Mesenchymal stem cell (in vitro differentiated cells and primary cell): ENCODE data around the gene SDK2.

Experiments used
- DNase-seq: peaks from one replicate; pipeline ENCODE4 v3.0.0-alpha.2; 2013
- H2AFZ ChIP-seq: one replicate; pipeline ENCODE4 v1.6.1; 2013; ENCODE audit warnings: low read depth, mild to moderate bottlenecking, control low read depth, inconsistent platforms, low read length, moderate library complexity
- H2AK5ac ChIP-seq: 2 replicates; pipeline ENCODE4 v1.6.1; 2013; ENCODE audit warnings: low read length, moderate library complexity, mild to moderate bottlenecking, inconsistent platforms; ENCODE audit not compliant: severe bottlenecking
- H2BK120ac ChIP-seq: one replicate; pipeline ENCODE4 v1.6.1; 2013; ENCODE audit warnings: low read depth, mild to moderate bottlenecking, inconsistent platforms, low read length, moderate library complexity
- H2BK12ac ChIP-seq, 2 experiments: one replicate each; pipeline ENCODE4 v1.6.1; 2013; ENCODE audit warnings: inconsistent platforms in 2 of 2, low read length in 2 of 2, mild to moderate bottlenecking in 2 of 2, moderate library complexity in 2 of 2, control low read depth in 1 of 2
- H2BK15ac ChIP-seq: one replicate; pipeline ENCODE4 v1.6.1; 2013; ENCODE audit warnings: mild to moderate bottlenecking, low read depth, inconsistent platforms; ENCODE audit not compliant: poor library complexity, severe bottlenecking
- H2BK5ac ChIP-seq: 2 replicates; pipeline ENCODE4 v1.6.1; 2013; ENCODE audit warnings: low read depth, mild to moderate bottlenecking, low read length, control low read depth, inconsistent platforms; ENCODE audit not compliant: poor library complexity, severe bottlenecking
- H3K14ac ChIP-seq, 2 experiments: one replicate each; pipeline ENCODE4 v1.6.1; 2013; ENCODE audit warnings: inconsistent platforms in 2 of 2, low read length in 2 of 2, control low read depth in 1 of 2, mild to moderate bottlenecking in 1 of 2, moderate library complexity in 1 of 2
- H3K18ac ChIP-seq, 2 experiments: one replicate each; pipeline ENCODE4 v1.6.1; 2013; ENCODE audit warnings: inconsistent platforms in 2 of 2, low read length in 2 of 2, control low read depth in 1 of 2, low read depth in 1 of 2, mild to moderate bottlenecking in 1 of 2
- H3K23ac ChIP-seq, 2 experiments: one replicate each; pipeline ENCODE4 v1.6.1; 2013; ENCODE audit warnings: inconsistent platforms in 2 of 2, low read length in 2 of 2, mild to moderate bottlenecking in 2 of 2, moderate library complexity in 2 of 2, control low read depth in 1 of 2
- H3K27ac ChIP-seq: 2 replicates; pipeline ENCODE4 v1.5.1; 2013; ENCODE audit warnings: mild to moderate bottlenecking, moderate library complexity, low read length, control low read depth, inconsistent platforms; ENCODE audit not compliant: poor library complexity, severe bottlenecking
- H3K27me3 ChIP-seq, 2 experiments: 2 replicates each; pipeline versions ENCODE4 v1.6.1 to v1.7.0; 2013; ENCODE audit warnings: low read length in 2 of 2, mild to moderate bottlenecking in 2 of 2, moderate library complexity in 2 of 2, control low read depth in 1 of 2, inconsistent platforms in 1 of 2; ENCODE audit not compliant: control insufficient read depth in 1 of 2, insufficient read depth in 1 of 2
- H3K36me3 ChIP-seq, 2 experiments: 2 replicates each; pipeline versions ENCODE4 v1.6.1 to v1.7.0; 2013; ENCODE audit warnings: low read length in 2 of 2, control low read depth in 1 of 2, inconsistent platforms in 1 of 2, low read depth in 1 of 2, mild to moderate bottlenecking in 1 of 2; ENCODE audit not compliant: insufficient read depth in 2 of 2, control insufficient read depth in 1 of 2
- H3K4ac ChIP-seq, 2 experiments: one replicate each; pipeline ENCODE4 v1.6.1; 2013; ENCODE audit warnings: inconsistent platforms in 2 of 2, low read length in 2 of 2, mild to moderate bottlenecking in 2 of 2, moderate library complexity in 2 of 2, control low read depth in 1 of 2, low read depth in 1 of 2
- H3K4me1 ChIP-seq: 2 replicates; pipeline ENCODE4 v1.6.1; 2013; ENCODE audit warnings: low read depth, low read length, control low read depth; ENCODE audit not compliant: control insufficient read depth, insufficient read depth
- H3K4me2 ChIP-seq: 2 replicates; pipeline ENCODE4 v1.6.1; 2013; ENCODE audit warnings: low read length, mild to moderate bottlenecking, inconsistent platforms; ENCODE audit not compliant: poor library complexity, severe bottlenecking
- H3K4me3 ChIP-seq, 2 experiments: 2 replicates each; pipeline versions ENCODE4 v1.5.1 to v1.7.0; 2013; ENCODE audit warnings: low read length in 2 of 2, mild to moderate bottlenecking in 2 of 2, control low read depth in 1 of 2, low read depth in 1 of 2; ENCODE audit not compliant: insufficient read depth in 1 of 2
- H3K79me1 ChIP-seq: replicated peaks from 2 replicates; pipeline ENCODE4 v1.6.1; 2013; ENCODE audit warnings: mild to moderate bottlenecking, control low read depth, low read length, inconsistent platforms; ENCODE audit not compliant: poor library complexity, severe bottlenecking
- H3K9ac ChIP-seq: 2 replicates; pipeline ENCODE4 v1.7.0; 2013; ENCODE audit warnings: mild to moderate bottlenecking, low read length, moderate library complexity
- H3K9me3 ChIP-seq: 2 replicates; pipeline ENCODE4 v1.7.0; 2013; ENCODE audit warnings: mild to moderate bottlenecking, low read length; ENCODE audit not compliant: control insufficient read depth
- H4K8ac ChIP-seq: one replicate; pipeline ENCODE4 v1.6.1; 2013; ENCODE audit warnings: inconsistent platforms, mild to moderate bottlenecking, low read length, moderate library complexity
- H4K91ac ChIP-seq: one replicate; pipeline ENCODE4 v1.6.1; 2013; ENCODE audit warnings: mild to moderate bottlenecking, low read length, inconsistent platforms
- WGBS: methylation state at CpG from one replicate; pipeline ENCODE4 v1.1.7; 2013; ENCODE audit warnings: mixed read lengths; 5-methylcytosine and 5-hydroxymethylcytosine counted together

SDK2 gene

DNA sequence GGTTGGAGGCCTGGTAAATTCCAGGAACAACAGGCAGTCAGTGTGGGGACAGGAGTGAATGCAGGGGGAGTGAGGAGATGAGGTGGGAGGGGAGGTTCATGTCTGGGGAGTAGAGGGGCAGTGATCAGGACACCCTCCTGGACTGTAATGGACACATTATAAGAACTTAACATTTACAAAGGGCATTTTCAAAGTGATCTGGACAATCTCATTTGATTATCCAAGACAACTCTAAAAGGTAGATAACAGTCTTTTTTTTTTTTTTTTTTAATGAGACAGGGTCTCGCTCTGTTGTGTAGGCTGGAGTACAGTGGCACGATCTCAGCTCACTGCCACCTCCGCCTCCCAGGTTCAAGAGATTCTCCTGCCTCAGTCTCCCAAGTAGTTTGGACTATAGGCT, 5.7 kb downstream of the SDK2 start:
- H2BK12ac ChIP-seq = no peak overlapping the region
- H3K4me2 ChIP-seq = no peak overlapping the region
- no peaks in the 10 kb centered on the region for H3K36me3 ChIP-seq
- H4K91ac ChIP-seq = no peak overlapping the region
- H2AFZ ChIP-seq = no peak overlapping the region
- no peaks in the 10 kb centered on the region for H3K9me3 ChIP-seq
- H3K4ac ChIP-seq = no peak overlapping the region
- H3K27ac ChIP-seq = no peak overlapping the region
- no peaks in the 10 kb centered on the region for H3K79me1 ChIP-seq
- no peak overlapping the region for H2BK15ac ChIP-seq
- peaks cover 9% of the 10 kb centered on the region for H3K4me1 ChIP-seq
- H2BK5ac ChIP-seq = no peak overlapping the region
- peaks cover 53 to 80% of the 10 kb centered on the region in 2 experiments for H3K27me3 ChIP-seq
- no peak overlapping the region for H2BK120ac ChIP-seq
- H3K4me3 ChIP-seq = no peak overlapping the region
- no peak overlapping the region for H3K23ac ChIP-seq
- DNase-seq = no peak
- WGBS = no CpG with 5 or more reads among the region's 3 CpGs
- H3K9ac ChIP-seq = no peak overlapping the region
- H2AK5ac ChIP-seq = no peak overlapping the region
- no peak overlapping the region for H4K8ac ChIP-seq
- H3K18ac ChIP-seq = no peak overlapping the region
- no peak overlapping the region for H3K14ac ChIP-seq

GRCh38 chr17:73637866-73638265, 6.4 kb downstream of the SDK2 start:
- H3K4me3 ChIP-seq = no peak overlapping the region
- no peak overlapping the region for H2BK12ac ChIP-seq
- no peak overlapping the region for H3K14ac ChIP-seq
- H2BK120ac ChIP-seq = no peak overlapping the region
- H3K4me1 ChIP-seq = peaks cover 2% of the 10 kb centered on the region
- no peak overlapping the region for H2BK15ac ChIP-seq
- no peak overlapping the region for H4K8ac ChIP-seq
- H3K4me2 ChIP-seq = no peak overlapping the region
- 84% methylated on average over 7 of the region's 8 CpGs for WGBS
- H2AK5ac ChIP-seq = no peak overlapping the region
- no peak overlapping the region for H3K27ac ChIP-seq
- DNase-seq = no peak
- no peaks in the 10 kb centered on the region for H3K36me3 ChIP-seq
- H3K18ac ChIP-seq = no peak overlapping the region
- no peaks in the 10 kb centered on the region for H3K9me3 ChIP-seq
- no peak overlapping the region for H3K9ac ChIP-seq
- peaks cover 47 to 74% of the 10 kb centered on the region in 2 experiments for H3K27me3 ChIP-seq
- no peak overlapping the region for H3K4ac ChIP-seq
- no peak overlapping the region for H2BK5ac ChIP-seq
- no peak overlapping the region for H2AFZ ChIP-seq
- no peaks in the 10 kb centered on the region for H3K79me1 ChIP-seq
- H3K23ac ChIP-seq = no peak overlapping the region
- H4K91ac ChIP-seq = no peak overlapping the region

DNA sequence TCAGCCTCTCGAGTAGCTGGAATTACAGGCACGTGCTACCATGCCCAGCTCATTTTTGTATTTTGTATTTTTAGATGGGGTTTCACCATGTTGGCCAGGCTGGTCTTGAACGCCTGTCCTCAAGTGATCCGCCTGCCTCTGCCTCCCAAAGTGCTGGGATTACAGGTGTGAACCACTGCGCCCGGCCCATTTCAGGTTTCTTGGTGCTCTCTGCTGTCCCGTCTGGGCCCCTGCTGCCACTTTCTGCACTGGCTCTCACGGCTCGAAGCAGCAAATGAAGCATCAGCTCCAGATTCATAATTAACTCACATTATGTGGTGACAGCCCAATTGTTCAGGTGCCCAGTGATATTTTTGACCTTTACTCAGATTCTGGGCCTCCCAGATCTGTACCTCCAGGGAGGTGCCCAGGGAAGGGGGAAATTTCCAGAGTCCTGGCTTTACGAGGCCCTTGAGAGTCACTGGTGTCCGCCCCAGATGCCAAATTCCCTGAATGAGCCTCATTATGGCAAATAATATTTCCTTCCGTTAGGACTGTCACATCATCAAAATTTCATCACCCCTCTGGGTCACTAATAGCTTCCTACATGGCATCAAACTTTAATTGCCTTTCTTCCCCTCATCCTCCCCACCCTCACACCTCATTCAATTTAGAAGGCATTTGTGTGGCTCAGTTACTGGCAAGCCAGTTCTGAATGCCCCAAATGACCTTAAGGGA, 9.0 kb downstream of the SDK2 start:
- Histone ChIP-seq H3K27me3 (peaks cover 21 to 57% of the 10 kb centered on the region in 2 experiments), H3K23ac (no peak overlapping the region), H3K4ac (no peak overlapping the region), H3K9ac (no peak overlapping the region), H3K27ac (no peak overlapping the region), H4K8ac (no peak overlapping the region), H2BK15ac (no peak overlapping the region), H3K4me1 (no peaks in the 10 kb centered on the region), H3K36me3 (no peaks in the 10 kb centered on the region), H3K14ac (no peak overlapping the region), H2AFZ (no peak overlapping the region), H3K4me3 (no peak overlapping the region), H3K4me2 (no peak overlapping the region), H3K79me1 (no peaks in the 10 kb centered on the region), H4K91ac (no peak overlapping the region), H3K18ac (no peak overlapping the region), H2BK120ac (no peak overlapping the region), H2BK5ac (no peak overlapping the region), H3K9me3 (no peaks in the 10 kb centered on the region), H2BK12ac (no peak overlapping the region), H2AK5ac (no peak overlapping the region)
- 83% methylated on average over 12 of the region's 12 CpGs for WGBS
- no peak for DNase-seq

GRCh38 chr17:73634629-73635028, 9.6 kb downstream of the SDK2 start:
- Histone ChIP-seq H3K79me1 (no peaks in the 10 kb centered on the region), H3K14ac (no peak overlapping the region), H2BK15ac (no peak overlapping the region), H2AFZ (no peak overlapping the region), H2BK120ac (no peak overlapping the region), H3K4me2 (no peak overlapping the region), H4K8ac (no peak overlapping the region), H3K27me3 (peaks cover 15 to 54% of the 10 kb centered on the region in 2 experiments), H3K27ac (no peak overlapping the region), H3K9me3 (no peaks in the 10 kb centered on the region), H3K23ac (no peak overlapping the region), H3K18ac (no peak overlapping the region), H3K4me1 (no peaks in the 10 kb centered on the region), H3K9ac (no peak overlapping the region), H3K4ac (no peak overlapping the region), H3K36me3 (no peaks in the 10 kb centered on the region), H2BK5ac (no peak overlapping the region), H3K4me3 (no peak overlapping the region), H2AK5ac (no peak overlapping the region), H4K91ac (no peak overlapping the region), H2BK12ac (no peak overlapping the region)
- WGBS = 74% methylated on average over 5 of the region's 5 CpGs
- no peak for DNase-seq
